ENCODE data around the gene LGALS9C.
A peak's percentile ranks its signal among the peaks of the same experiment; 100 is the strongest.
"Not testable (repeated sequence)": the region's sequence is repeated elsewhere in the genome, so short reads cannot be mapped to it uniquely, and the experiment has no call there.

Gene LGALS9C

GRCh38 chr17:18478362-18478761, 1.8 kb downstream of the LGALS9C start:
- DNase-seq (ENCODE audit: low read depth in 2 of 2): not testable (repeated sequence)

- DNase-seq (ENCODE audit: low read depth in 2 of 2): not testable (repeated sequence)
These were observed 2.5 kb downstream of the LGALS9C start for GRCh38 chr17:18478977-18479595.

GRCh38 chr17:18481775-18482174, 5.2 kb downstream of the LGALS9C start:
- not testable (repeated sequence) for DNase-seq (ENCODE audit: low read depth in 2 of 2)

- DNase-seq (ENCODE audit: low read depth in 2 of 2): not testable (repeated sequence)
These were observed 9.4 kb downstream of the LGALS9C start for GRCh38 chr17:18485936-18486464.

- DNase-seq (ENCODE audit: low read depth in 2 of 2): not testable (repeated sequence)
These were observed 11.0 kb downstream of the LGALS9C start for GRCh38 chr17:18487633-18488032.

DNA sequence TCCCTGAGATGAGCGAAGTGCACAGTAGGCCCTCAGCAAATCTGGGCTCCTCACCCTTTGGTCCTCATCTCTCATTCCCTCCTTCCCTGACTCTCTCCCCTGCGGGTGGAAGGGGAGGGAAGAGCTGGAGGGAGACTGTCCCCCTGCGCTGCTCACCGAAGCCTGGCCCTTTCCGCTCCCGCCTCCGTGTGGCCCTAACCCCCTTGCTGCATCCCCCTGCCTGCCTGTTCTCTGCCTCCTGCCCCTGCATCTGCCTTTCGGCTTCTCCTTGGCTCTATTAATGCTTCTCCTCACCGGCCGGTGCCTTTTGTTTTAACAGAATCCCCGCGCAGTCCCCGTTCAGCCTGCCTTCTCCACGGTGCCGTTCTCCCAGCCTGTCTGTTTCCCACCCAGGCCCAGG, 12.0 kb downstream of the LGALS9C start:
- DNase-seq (ENCODE audit: low read depth in 2 of 2): not testable (repeated sequence)

- DNase-seq (ENCODE audit: low read depth in 2 of 2): not testable (repeated sequence)
These were observed 13.4 kb downstream of the LGALS9C start for GRCh38 chr17:18490016-18490415.

- DNase-seq (ENCODE audit: low read depth in 2 of 2): peak; percentile 13 to 29
These were observed 16.3 kb downstream of the LGALS9C start for GRCh38 chr17:18492712-18493480.

- not testable (repeated sequence) for DNase-seq (ENCODE audit: low read depth in 2 of 2)
These were observed 17.7 kb downstream of the LGALS9C start for GRCh38 chr17:18494250-18494768.

DNA sequence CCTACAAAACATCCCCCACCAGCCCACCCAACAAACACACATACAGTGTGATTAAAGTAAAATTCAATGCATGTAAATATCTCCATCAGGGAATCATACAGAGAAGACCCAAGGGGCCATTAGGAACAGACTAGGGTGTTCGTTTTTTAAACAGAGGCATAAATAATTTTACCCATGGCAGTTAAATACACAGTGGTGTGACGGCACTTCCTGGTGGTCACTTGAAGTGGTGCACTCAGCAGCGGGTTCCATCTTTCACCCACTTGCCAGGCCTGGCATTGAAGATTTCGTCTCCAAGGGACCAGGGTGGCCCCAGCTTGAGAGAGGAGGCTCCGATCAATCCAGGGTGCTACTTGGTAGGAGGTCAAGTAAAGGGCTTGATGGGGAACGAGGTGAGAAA, 20.5 kb downstream of the LGALS9C start:
- DNase-seq (ENCODE audit: low read depth in 2 of 2): not testable (repeated sequence)

- not testable (repeated sequence) for DNase-seq (ENCODE audit: low read depth in 2 of 2)
These were observed 22.5 kb downstream of the LGALS9C start for GRCh38 chr17:18499100-18499499.

DNA sequence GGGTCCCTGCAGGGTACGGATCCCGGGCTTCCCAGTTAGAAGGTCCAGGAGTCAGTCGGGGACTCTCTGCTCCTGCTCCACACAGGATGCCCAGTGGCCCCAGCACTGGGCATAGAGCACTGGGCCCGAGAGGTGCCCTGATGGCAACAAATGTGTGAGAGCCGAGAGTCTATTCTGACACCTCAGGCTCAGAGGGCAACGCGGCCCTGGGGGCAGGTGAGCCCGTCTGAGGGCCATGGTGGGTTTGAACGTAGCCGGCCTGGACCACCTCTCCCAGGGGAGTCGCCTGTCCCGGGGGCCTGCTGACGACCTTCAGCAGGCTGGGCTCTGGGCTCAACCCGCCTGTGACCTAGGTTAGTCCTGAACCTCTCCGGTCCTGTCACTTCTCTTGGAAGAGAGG, 23.2 kb downstream of the LGALS9C start:
- DNase-seq (ENCODE audit: low read depth in 2 of 2): not testable (repeated sequence)

DNA sequence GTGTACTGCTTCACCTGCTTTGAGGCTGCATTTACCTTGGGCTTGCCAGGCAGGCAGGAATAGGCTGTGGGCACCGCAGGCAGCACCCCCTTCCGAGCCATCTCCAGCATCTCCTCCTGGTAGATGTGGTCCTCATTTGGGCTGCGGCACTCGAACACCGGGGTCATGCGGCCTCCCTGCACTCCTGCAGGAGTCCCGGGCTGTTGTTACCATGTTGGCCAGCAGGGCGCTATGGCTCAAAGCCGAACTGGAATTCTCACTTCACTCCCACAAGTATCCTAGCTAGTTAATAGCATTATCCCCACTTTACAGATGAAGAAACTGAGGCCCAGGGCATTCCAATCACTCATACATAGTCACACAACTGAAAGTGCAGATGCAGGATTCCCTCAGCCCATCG, 23.7 kb downstream of the LGALS9C start:
- DNase-seq (ENCODE audit: low read depth in 2 of 2): not testable (repeated sequence)

DNA sequence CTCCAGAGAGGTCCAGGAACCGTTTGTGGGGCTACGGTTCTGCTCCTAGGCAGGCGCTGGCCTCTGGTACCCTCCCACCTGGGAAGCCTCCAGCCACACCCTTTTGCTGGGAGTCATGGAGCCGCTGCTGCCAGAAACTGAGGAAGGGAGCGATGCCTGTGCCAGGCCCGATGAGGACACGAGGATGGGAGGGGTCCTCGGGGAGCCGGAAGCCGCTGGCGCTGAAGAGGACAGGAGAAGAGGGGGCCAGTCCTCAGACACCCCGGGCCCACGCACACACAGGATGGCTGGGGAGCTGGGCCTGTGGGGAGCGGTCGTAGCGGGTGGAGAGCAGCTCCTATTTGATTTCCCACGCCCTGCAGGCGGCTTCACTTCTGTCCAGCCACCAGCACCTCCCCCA, 24.2 kb downstream of the LGALS9C start:
- DNase-seq (ENCODE audit: low read depth in 2 of 2): not testable (repeated sequence)

GRCh38 chr17:18503221-18503620, 26.6 kb downstream of the LGALS9C start:
- not testable (repeated sequence) for DNase-seq (ENCODE audit: low read depth in 2 of 2)

- not testable (repeated sequence) for DNase-seq (ENCODE audit: low read depth in 2 of 2)
These were observed 31.1 kb downstream of the LGALS9C start for GRCh38 chr17:18507729-18508128.

DNA sequence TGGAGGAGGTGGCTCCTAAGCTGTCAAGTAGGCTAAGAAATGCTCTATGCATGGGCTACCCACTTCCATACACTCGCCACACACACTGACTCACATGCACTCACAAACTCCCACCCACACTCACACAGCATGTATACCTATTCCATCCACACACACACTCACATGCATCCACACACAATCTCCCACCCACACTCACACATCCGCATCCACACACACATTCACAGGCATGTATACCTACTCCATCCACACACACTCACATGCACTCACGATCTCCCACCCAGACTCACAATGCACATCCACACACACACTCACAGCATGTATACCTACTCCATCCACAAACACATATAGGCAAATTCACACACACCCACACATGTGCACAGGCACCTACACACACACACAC, 32.1 kb downstream of the LGALS9C start:
- not testable (repeated sequence) for DNase-seq (ENCODE audit: low read depth in 2 of 2)

- not testable (repeated sequence) for DNase-seq (ENCODE audit: low read depth in 2 of 2)
These were observed 44.5 kb downstream of the LGALS9C start for GRCh38 chr17:18521100-18521499.

DNA sequence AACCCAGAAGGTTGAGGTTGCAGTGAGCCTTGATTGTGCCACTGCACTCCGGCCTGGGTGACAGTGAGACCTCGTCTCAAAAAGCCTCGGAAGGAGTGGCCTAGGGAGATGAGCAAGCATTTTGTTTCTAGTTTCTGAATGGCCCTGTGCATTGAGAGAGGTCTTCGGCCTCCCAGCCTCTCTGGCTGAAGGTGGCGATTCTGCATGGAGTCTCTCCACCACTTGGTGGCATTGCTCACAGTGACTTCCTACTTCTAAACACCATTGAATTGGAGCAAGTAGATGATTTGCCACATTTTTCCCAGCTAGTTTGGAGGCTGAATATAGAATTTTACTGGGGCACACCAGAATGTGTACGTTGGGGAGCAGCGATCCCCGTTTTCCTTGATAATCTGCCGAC, 48.4 kb downstream of the LGALS9C start:
- not testable (repeated sequence) for DNase-seq (ENCODE audit: low read depth in 2 of 2)

DNA sequence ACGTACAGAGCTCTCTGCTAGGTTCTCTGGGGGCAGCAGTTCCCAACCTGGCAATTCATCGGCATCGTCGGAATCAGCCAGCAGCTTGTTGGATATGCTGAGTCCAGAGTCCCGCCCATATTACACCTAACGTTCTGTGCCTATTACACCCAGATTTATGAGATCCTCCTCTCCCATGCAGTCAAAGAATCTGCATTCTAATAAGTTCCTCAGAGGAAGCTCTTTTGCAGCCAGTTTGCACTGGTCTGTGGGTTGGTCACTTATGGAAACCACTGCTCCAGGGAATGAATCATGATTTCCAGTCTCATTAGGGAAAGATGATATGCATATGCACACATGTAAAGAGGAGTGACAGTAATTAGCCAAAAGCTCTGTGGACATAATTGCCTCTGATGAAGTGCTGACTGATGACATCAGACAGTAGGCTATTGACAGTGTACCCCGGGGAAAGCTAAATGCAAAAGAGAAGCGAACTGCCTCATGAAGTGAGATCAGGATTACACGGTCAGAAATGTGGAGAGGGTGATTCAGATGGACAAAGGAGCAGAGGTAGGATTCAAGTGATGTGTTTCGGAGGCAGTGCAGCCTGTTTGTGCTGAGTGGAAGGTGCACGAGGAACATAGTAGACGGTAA, 49.7 kb downstream of the LGALS9C start:
- DNase-seq (ENCODE audit: low read depth in 2 of 2): not testable (repeated sequence)

GRCh38 chr17:18527354-18527753, 50.8 kb downstream of the LGALS9C start:
- DNase-seq (ENCODE audit: low read depth in 2 of 2): not testable (repeated sequence)

DNA sequence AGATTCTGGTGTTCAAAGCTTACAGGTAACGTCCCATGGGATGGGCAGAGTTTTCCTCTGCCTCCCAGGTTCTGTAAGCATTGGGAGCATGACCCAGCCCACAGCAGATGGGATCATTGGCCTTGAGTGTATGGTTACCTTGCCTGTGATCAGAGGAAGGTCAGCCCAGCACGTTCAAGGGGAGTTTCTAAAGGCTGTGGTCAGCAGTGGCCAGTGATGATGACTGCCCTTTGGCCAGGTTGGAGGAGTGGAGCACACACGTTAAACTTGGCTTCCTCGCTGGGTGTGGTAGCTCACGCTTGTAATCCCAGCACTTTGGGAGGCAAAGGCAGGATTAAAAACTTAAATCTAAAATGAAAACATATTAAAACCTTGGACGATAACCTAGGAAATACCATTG, 51.8 kb downstream of the LGALS9C start:
- DNase-seq (ENCODE audit: low read depth in 2 of 2): not testable (repeated sequence)
